RWPE2 (cell line): ENCODE measurements around the gene HIBCH.
"Not testable (repeated sequence)": the region's sequence is repeated elsewhere in the genome, so short reads cannot be mapped to it uniquely, and the experiment has no call there.

Experiments used
- ATAC-seq: fragments of 200-7000 bp; cut with Tn5 transposase; 3 replicates; pipeline ENCODE4 v1.9.1; 2021; ENCODE audit warnings: low read depth
- DNase-seq: peaks from one replicate; pipeline ENCODE4 v3.0.0-alpha.2; 2020; ENCODE audit warnings: low spot score
- H3K27ac ChIP-seq: fragments of 450-650 bp; 2 replicates; pipeline ENCODE4 v1.5.1; 2017; ENCODE audit warnings: mild to moderate bottlenecking; ENCODE audit not compliant: poor library complexity, severe bottlenecking
- H3K27me3 ChIP-seq: fragments of 250-450 bp; sonication (Bioruptor Pico); 2 replicates; pipeline ENCODE4 v1.5.1; 2021; ENCODE audit warnings: mild to moderate bottlenecking, moderate library complexity; ENCODE audit not compliant: insufficient read depth, poor library complexity, severe bottlenecking
- H3K36me3 ChIP-seq: fragments of 250-450 bp; sonication (Bioruptor Pico); 2 replicates; pipeline ENCODE4 v1.5.1; 2020; ENCODE audit warnings: low read depth, mild to moderate bottlenecking, moderate library complexity
- H3K4me1 ChIP-seq: fragments of 250-450 bp; sonication (Bioruptor Pico); 2 replicates; pipeline ENCODE4 v1.5.1; 2021; ENCODE audit warnings: mild to moderate bottlenecking, moderate library complexity; ENCODE audit not compliant: insufficient read depth, poor library complexity, severe bottlenecking
- H3K4me3 ChIP-seq: fragments of 250-450 bp; sonication (Bioruptor Pico); 2 replicates; pipeline ENCODE4 v1.5.1; 2021; ENCODE audit warnings: mild to moderate bottlenecking, moderate library complexity; ENCODE audit not compliant: severe bottlenecking
- H3K9me3 ChIP-seq: fragments of 250-450 bp; sonication (Bioruptor Pico); 2 replicates; pipeline ENCODE4 v1.5.1; 2021; ENCODE audit warnings: mild to moderate bottlenecking, moderate library complexity; ENCODE audit not compliant: severe bottlenecking
- CTCF ChIP-seq: fragments of 450-650 bp; IDR thresholded peaks from one replicate; pipeline ENCODE4 v1.5.1; 2017; ENCODE audit warnings: mild to moderate bottlenecking, moderate library complexity; ENCODE audit not compliant: poor library complexity, severe bottlenecking

HIBCH gene

DNA sequence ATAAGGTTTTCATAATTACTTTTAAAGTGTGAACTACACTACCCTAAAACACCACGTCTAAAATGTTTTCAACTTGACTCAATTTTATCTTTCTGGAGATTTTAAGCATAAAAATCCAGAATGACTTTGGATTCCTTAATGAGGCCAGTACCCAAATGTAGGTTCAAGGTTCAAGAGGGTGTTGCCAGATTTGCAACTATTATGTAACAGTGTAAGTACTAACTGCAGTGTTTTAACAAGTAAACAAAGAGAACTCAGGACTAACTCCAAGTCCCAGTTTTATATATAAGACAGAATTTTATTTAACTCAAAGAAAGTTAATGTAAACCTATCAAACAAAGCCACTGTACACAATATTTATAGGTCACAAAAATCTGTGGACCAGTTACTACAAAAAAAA, 5.7 kb downstream of the HIBCH start:
- H3K4me1 ChIP-seq, result no peaks in the 10 kb centered on the region
- no peak overlapping the region for H3K4me3 ChIP-seq
- DNase-seq (no peak), ATAC-seq (no peak)
- peaks cover 7% of the 10 kb centered on the region; the same call in 1 of the 2 replicates for H3K36me3 ChIP-seq
- no peak overlapping the region for H3K27ac ChIP-seq
- H3K27me3 ChIP-seq, result no peaks in the 10 kb centered on the region
- no peak for TF ChIP-seq CTCF
- H3K9me3 ChIP-seq, result no peaks in the 10 kb centered on the region

- H3K4me3 ChIP-seq, DNase-seq, H3K36me3 ChIP-seq, H3K4me1 ChIP-seq, H3K27ac ChIP-seq, H3K27me3 ChIP-seq, H3K9me3 ChIP-seq: not testable (repeated sequence)
- peak; percentile 67; the same call in 2 of the 3 replicates for ATAC-seq
Measured at GRCh38 chr2:190312635-190313025, 7.0 kb downstream of the HIBCH start.

DNA sequence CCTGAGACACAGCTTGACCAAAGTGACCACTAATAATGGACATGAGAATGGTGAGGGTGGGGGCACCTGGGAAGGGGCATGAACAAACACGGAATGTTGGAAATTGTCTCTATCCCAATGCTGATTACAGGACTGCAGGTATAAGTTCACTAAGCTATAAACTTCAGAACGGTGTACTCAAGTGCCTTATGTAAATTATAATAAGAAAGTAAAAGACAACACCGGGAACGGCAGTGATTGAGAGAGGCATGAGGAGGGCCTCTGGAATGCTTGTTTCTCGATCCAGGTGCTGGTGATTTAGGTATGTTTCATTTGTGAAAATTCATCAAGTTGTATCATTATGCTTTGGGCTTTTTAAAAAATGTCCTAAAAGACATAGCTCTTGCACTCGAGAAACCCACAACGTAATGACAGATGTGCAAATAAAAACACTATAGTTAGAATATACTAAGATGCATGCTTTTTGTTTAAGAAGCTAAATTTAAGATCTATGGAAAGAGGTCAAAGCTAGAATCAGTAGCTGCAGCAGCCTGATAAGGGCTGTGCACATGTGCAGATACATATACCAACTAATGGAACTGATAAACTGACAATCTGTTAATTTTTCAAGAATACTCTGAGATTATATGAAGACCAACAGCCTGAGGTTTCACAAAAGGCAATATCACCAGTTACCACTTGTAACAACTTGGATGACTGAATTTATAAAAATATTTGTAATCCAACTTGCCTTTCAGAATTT, 7.6 kb downstream of the HIBCH start:
- Histone ChIP-seq H3K36me3 (peaks cover 7% of the 10 kb centered on the region; the same call in 1 of the 2 replicates), H3K9me3 (no peaks in the 10 kb centered on the region), H3K27me3 (no peaks in the 10 kb centered on the region), H3K27ac (no peak overlapping the region), H3K4me1 (no peaks in the 10 kb centered on the region), H3K4me3 (no peak overlapping the region)
- no peak for ATAC-seq
- TF ChIP-seq CTCF, result no peak
- no peak for DNase-seq

- DNase-seq (no peak), ATAC-seq (no peak)
- H3K4me1 ChIP-seq, result no peaks in the 10 kb centered on the region
- H3K27ac ChIP-seq, result no peak overlapping the region
- TF ChIP-seq CTCF, result no peak
- H3K9me3 ChIP-seq, result no peaks in the 10 kb centered on the region
- H3K4me3 ChIP-seq, result no peak overlapping the region
- H3K27me3 ChIP-seq, result no peaks in the 10 kb centered on the region
- H3K36me3 ChIP-seq, result peaks cover 7% of the 10 kb centered on the region
Measured at GRCh38 chr2:190308031-190308430, 11.6 kb downstream of the HIBCH start.

GRCh38 chr2:190304404-190304803, 15.2 kb downstream of the HIBCH start:
- ATAC-seq (no peak), DNase-seq (no peak)
- TF ChIP-seq CTCF, result no peak
- Histone ChIP-seq H3K27ac (no peak overlapping the region), H3K9me3 (no peaks in the 10 kb centered on the region), H3K27me3 (no peaks in the 10 kb centered on the region), H3K36me3 (no peaks in the 10 kb centered on the region; the same call in 1 of the 2 replicates), H3K4me1 (no peaks in the 10 kb centered on the region), H3K4me3 (no peak overlapping the region)
